Skin of body (tissue), 2 donors: ENCODE results near the gene FKBP14. TPM values are rescaled to one million over a fixed set of nuclear protein-coding genes. Genes with fewer than 3 reads are reported as not detected.
"Not testable (repeated sequence)": the region's sequence is repeated elsewhere in the genome, so short reads cannot be mapped to it uniquely, and the experiment has no call there.

Experiments used
- DNase-seq: peaks from one replicate; lab custom pipeline; 2025; lab: John Stamatoyannopoulos, UW
- total RNA-seq: library from RNA; depleted of rRNA; stranded (reverse); fragments of >200 nt; gene quantifications from one replicate; pipeline ENCODE4 v1.2.3, GENCODE V29; 2014

FKBP14 gene
- total RNA-seq, 1 donor from 2014 or later: 30.4 TPM

GRCh38 chr7:29961611-29962010, 64.9 kb downstream of the FKBP14 start:
- not testable (repeated sequence) for DNase-seq

Other genes with a start within 250 kb of the FKBP14 start
- gene WIPF3, start 220.2 kb downstream of the FKBP14 start, total RNA-seq: 0.59 TPM
- gene SCRN1, start 36.9 kb downstream of the FKBP14 start, total RNA-seq: 29.2 TPM
- 13.9 TPM for gene PLEKHA8, start 1.7 kb upstream of the FKBP14 start, total RNA-seq
- 52.5 TPM for gene MTURN, start 108.3 kb upstream of the FKBP14 start, total RNA-seq